ENCODE results near the gene CCDC88C.
"Not testable (repeated sequence)": the region's sequence is repeated elsewhere in the genome, so short reads cannot be mapped to it uniquely, and the experiment has no call there.

CCDC88C gene

DNA sequence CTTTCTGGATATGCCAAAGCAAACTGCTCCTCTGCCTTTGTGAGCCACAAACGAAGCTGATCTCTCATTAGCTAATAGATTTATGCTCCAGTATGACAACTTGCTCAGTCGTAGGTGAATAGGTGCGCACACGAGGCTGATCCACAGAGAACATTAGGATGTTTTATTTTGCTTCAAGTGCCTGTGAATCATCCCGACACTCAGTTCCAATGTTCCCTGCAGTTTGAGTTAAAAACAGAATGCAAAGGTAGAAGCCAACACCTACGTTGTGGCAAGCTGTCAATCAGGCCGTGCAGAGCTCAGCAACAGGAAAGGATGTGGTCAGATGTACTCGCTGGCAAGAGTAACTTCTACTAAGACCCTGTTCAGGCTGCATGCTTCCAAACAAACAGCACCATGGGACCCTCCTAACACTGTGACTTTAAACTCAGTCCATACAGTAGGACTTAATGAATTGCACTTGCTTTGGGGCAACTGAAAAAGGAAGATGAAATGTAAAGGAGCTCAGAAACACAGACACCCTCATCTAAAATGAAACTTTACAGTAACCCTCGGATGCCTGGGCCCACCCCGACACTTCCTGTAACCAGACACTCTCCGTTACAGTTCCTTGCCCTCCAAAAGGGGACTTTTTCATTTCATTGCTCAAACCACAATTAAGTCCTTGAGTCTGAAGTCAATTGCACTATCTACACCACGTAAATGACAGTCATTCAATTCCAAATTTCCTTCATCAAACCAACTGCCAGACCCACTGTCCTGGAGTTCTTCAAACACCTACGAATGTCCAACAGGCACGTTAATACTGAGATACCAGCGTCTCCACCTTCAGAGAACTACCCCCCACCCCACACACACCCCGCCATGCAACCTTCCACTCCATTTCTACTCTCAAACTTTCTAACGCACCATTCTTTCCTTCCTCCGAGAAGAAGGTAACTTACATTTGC, 1.6 kb downstream of the CCDC88C start:
- peak; percentile 75 for DNase-seq

DNA sequence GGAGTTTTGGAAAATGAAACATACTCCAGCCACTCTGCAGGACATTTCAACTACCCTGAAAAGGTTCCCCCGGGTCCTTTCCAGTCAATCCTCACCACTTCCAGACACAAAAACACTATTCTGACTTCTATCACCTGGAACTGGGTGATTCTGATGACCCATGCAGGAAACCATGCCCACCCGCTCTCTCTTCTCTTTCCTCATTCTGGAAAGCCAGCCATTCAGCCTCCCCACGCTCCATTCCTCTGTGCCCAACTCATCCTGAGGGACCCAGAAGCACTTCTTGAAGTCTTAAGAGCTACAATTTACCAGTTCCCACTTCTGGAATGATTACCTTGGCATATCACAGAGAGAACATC, 3.2 kb downstream of the CCDC88C start:
- no peak for DNase-seq

DNA sequence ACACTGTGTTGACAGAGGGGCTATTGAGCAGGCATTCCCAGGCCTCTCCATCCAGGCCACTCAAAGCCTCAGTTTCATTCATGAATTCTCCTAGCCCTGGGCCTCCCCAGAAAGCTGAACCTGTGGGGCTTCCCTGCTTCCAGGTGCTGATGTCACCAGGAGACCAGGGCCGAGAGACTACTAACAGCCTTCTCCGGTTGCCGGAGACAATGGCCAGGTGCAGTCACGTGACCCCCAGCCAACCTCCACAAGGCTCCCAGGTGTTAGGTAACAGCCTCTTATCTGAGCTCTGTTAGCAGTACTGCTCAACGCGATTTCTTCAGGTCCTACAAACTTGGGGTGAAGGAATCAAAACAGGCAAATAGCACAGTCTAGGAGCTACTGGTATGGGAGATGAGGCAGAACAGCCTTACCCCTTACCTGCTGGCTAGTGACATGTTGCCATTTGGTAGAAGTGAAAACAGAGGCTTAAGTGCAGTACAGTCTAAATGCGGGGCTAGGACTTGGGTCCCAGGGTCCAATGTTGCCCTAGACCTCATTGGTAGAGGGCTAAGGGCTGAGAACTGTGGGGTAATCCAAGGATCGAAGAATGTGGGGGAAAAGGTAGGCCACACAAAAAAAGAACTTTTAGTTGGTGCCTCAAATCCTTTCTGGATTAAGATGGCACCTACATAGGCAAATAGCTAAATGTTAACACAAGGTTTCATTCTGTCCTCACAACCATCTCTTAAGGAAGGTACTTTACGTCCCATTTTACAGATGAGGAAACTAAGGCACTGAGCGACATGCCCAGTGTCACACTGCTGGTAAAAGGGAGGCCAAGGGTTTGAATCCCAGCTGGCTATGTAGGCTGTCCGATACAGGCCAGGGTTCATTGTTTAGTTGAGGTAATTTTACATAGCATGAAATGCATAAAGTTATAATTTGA, 3.8 kb downstream of the CCDC88C start:
- peak; percentile 80 for DNase-seq

GRCh38 chr14:91412939-91413338, 4.7 kb downstream of the CCDC88C start:
- no peak for DNase-seq

- no peak for DNase-seq
Measured at GRCh38 chr14:91410771-91411536, 6.7 kb downstream of the CCDC88C start.

- DNase-seq = no peak
Measured at GRCh38 chr14:91409928-91410718, 7.5 kb downstream of the CCDC88C start.

DNA sequence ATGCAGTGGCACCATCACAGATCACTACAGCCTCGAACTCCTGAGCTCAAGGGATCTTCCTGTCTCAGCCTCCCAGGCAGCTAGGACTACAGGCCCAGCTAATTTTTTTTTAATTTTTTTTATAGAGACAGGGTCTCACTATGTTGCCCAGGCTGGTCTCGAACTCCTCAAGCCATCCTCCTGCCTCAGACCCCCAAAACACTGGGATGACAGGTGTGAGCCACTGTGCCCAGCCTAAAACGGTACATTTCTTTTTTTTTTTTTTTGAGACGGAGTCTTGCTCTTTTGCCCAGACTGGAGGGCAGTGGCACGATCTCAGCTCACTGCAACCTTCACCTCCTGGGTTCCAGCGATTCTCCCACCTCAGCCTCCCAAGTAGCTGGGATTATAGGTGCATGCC, 8.4 kb downstream of the CCDC88C start:
- not testable (repeated sequence) for DNase-seq

DNA sequence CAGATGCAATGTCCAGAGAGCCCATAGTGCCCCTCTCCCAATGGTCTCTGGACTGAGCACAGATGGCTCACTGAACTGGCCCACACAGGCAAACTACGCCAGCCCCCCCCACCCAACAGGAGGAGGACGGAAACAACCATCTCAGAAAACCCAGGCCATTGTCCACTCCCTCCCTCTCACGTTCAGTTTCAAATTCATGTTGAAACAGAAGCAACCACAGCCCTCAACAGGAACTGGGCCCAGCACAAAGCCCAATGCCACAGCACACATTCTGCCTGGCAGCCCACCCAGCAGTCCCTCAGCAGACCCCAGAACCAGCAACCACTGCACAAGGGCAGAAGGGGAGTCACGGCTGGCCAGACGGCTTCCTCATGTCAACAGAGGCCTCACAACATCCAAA, 10.6 kb downstream of the CCDC88C start:
- no peak for DNase-seq

GRCh38 chr14:91406451-91406850, 11.2 kb downstream of the CCDC88C start:
- DNase-seq = no peak

GRCh38 chr14:91405724-91406435, 11.7 kb downstream of the CCDC88C start:
- no peak for DNase-seq

- DNase-seq = no peak
Measured at GRCh38 chr14:91405241-91405721, 12.3 kb downstream of the CCDC88C start.

DNA sequence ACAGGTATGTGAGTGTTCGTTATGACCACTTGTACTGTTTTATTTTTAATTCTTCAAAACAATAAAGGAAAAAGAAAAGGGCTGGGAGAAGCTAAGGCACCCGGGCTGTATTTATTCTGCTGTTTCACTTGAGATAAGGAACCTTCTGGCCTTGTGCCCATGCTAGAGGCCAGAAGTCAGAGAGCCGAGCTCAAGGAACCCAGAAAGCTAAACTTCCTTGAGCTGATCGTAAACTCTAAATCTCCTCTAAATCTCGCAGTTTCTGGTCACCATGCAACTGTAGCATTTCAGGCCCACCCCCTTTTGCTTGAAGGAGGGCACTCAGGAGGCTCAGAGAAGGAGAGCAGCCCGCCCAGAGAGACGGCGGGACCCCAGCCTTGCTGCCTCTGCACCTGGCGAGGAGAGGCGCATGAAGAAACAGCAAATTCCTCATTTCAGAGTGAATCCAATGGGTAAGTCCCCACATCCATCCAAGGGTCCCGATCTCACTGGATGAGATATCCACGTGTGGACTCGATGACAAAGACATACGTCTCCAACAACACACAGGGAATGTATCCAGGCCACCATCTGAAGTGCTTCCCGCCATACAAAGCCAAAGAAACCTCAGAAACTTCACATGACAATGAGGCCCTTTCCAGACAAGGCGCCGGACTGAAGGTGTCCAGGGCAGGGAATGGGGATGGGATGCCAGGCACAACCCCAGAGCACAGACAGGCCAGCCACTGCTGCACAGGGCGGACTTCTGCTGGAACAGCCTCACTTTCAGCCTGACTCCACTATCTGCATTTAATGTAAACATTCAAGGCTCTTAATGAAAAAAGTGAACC, 14.6 kb downstream of the CCDC88C start:
- DNase-seq = no peak

DNA sequence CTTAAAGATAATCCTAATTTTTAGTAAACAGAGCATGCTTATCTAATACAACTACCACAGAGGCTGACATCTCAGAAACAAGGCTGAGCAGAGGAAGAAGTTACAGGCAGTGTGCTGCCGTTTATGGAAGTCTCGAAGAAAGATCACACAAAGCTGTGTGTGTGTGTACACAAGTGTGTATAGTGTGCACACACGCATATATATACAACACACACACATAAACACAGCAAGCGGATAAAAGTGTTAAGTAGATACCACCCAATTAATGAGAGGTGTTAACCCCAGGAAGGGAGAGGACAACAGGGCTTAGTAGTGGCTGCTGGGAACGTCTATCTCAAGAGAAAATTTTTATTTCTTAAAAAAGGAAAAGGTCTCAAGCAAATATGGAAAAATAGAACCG, 15.3 kb downstream of the CCDC88C start:
- no peak for DNase-seq

GRCh38 chr14:91401751-91402150, 15.9 kb downstream of the CCDC88C start:
- no peak for DNase-seq

- no peak for DNase-seq
Measured at GRCh38 chr14:91400696-91401095, 16.9 kb downstream of the CCDC88C start.

DNA sequence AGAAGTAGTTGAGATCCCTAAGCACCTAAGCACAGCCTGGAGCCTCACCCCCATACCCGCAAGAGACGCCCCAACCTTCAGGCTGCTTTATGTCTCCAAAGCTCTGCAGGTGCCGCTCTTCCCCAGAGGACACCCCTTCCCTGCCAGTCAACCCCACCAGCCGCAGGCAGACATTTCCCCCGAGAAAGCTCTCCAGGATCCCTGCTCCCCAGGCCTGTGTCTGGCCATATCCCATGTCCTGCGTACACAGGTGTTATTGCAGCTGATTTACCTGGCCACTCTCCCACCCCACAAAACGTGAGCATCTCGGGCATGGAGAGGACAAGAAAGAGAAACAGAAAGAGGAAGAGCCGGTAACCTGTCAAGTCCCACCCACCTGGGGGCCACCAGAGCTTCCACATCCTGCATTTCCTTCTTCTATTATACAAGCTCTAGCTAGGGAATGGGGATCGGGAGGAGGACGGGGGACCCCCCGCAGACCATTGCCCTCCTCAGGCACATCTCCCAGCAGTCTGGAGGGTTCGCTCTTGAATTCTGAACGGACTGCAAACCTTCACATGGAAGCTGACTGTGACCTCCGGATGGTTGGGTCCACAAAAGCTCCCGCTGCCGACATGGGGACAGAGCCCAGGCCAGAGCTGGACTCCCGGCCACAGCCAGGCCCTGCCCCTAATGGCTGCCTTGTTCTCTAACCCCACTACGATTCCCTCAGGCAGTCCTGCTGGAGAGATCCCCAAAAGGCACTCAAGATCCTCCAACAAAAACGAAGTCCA, 17.6 kb downstream of the CCDC88C start:
- peak; percentile 46 for DNase-seq

DNA sequence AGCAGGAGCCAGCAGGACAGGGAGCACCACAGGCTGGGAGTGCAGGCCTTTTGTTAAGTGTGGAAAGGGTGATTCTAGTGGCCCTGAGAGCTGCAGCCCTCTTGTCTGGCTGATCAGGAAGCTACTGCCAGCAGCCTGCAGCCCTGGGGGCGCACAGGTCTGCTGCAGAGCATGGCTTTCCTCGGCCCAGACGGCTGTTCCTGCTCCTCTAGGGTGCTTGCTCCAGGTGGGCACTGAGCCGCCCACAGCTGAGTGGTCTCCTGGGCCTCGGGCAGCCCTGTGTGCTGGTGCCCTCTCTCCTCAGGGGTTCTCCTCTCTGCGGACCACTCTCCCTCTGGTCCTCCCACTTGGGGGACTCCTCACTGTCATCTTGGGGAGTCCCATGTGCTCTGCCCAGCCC, 18.9 kb downstream of the CCDC88C start:
- no peak for DNase-seq

DNA sequence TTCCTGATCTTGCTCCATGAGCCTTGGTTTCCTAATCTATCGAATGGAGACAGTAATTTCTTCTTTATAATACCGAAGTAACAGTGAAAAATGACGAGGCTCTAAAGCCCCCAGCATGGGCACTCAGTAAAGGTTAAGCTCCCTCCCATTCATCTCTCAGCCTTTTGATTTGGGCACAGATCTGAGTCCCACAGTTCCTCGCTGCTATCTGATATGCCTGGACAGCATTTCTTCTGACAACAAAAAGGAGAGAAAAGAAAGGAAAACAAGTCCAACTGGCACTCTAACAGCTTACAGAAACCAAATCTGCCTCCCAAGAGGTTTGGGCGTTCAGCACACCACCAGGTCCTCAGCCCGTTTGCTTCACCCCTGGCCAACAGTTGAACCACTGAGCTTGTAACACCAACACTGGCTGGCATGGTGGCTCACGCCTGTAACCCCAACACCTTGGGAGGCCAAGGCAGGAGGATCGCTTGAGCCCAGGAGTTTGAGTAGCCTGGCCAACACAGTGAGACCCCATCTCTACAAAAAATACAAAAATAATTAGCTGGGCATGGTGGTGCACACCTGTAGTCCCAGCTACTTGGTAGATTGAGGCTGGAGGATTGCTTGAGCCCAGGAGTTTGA, 19.5 kb downstream of the CCDC88C start:
- DNase-seq = peak; percentile 29
